Fibroblast of lung (primary cell): ENCODE results near the gene GPX5.

Source experiments
- CTCF ChIP-seq, 2 donors: IDR thresholded peaks in 1 of 2; conservative IDR thresholded peaks in 1 of 2; 1 replicate in 1 of 2; 2 replicates in 1 of 2; pipeline ENCODE4 v1.5.1; 2011 to 2012; ENCODE audit warnings: low read length in 2 of 2, control low read depth in 1 of 2, inconsistent platforms in 1 of 2, low read depth in 1 of 2, mild to moderate bottlenecking in 1 of 2
- EZH2 ChIP-seq: IDR thresholded peaks from 2 replicates; pipeline ENCODE4 v1.5.1; 2012; ENCODE audit warnings: low read length, control low read depth, mild to moderate bottlenecking; ENCODE audit errors: missing control alignments

GRCh38 chr6:28497306-28497705, 28.4 kb upstream of the GPX5 start:
- TF ChIP-seq EZH2 (no peak), CTCF (conservative IDR thresholded peaks at IDR 0.05 in 1 of 2, IDR thresholded peaks at IDR 0.05 in 1 of 2; ENCODE audit: low read depth in 1 of 2, low read length in 2 of 2) (no peak)
